CD4-positive, alpha-beta memory T cell (primary cell): Measurements from ENCODE around the gene FAM110D. TPM values are rescaled to one million over a fixed set of nuclear protein-coding genes. Genes with fewer than 3 reads are reported as not detected.

Experiments used
- CTCF ChIA-PET: fragments of 350-600 bp; sonication (Branson Sonifier 250); formaldehyde crosslinking; loops from one replicate; lab custom pipeline; 2021; ENCODE audit warnings: inconsistent platforms; ENCODE audit not compliant: partially characterized antibody; lab: Charles Lee
- POLR2A ChIA-PET: fragments of 350-600 bp; sonication (Branson Sonifier 250); formaldehyde crosslinking; loops from one replicate; lab custom pipeline; 2021; ENCODE audit not compliant: partially characterized antibody; lab: Charles Lee
- DNase-seq, 5 donors: peaks; one replicate each; pipeline versions ENCODE4 v3.0.0 to v3.0.0-alpha.2; 2020 to 2022; ENCODE audit warnings: mixed read lengths in 1 of 5
- H3K27ac ChIP-seq: one replicate; pipeline ENCODE4 v1.7.0; 2013; ENCODE audit warnings: low read depth, low read length
- H3K27me3 ChIP-seq: 2 replicates; pipeline ENCODE4 v1.7.0; 2013; ENCODE audit warnings: mild to moderate bottlenecking, low read length, moderate library complexity; ENCODE audit not compliant: insufficient read depth
- H3K36me3 ChIP-seq: 2 replicates; pipeline ENCODE4 v1.7.0; 2013; ENCODE audit warnings: mild to moderate bottlenecking, low read length, moderate library complexity; ENCODE audit not compliant: insufficient read depth
- H3K4me1 ChIP-seq: 2 replicates; pipeline ENCODE4 v1.7.0; 2013; ENCODE audit warnings: mild to moderate bottlenecking, low read length, moderate library complexity; ENCODE audit not compliant: insufficient read depth
- H3K4me3 ChIP-seq, 2 donors: one replicate each; pipeline ENCODE4 v1.7.0; 2013; ENCODE audit warnings: low read length in 2 of 2, mild to moderate bottlenecking in 1 of 2
- H3K9me3 ChIP-seq, 2 donors: one replicate each; pipeline ENCODE4 v1.7.0; 2013; ENCODE audit warnings: low read length in 2 of 2, control low read depth in 1 of 2; ENCODE audit not compliant: control insufficient read depth in 1 of 2
- H3K27ac Mint-ChIP-seq, 7 donors: one replicate each; pipeline ENCODE4 v1.8.0; 2020 to 2021; ENCODE audit warnings: mixed read lengths in 7 of 7, mild to moderate bottlenecking in 6 of 7, inconsistent platforms in 3 of 7, moderate library complexity in 3 of 7
- H3K27me3 Mint-ChIP-seq, 2 donors: one replicate each; pipeline ENCODE4 v1.8.0; 2020 to 2021; ENCODE audit warnings: mixed read lengths in 2 of 2
- H3K36me3 Mint-ChIP-seq, 2 donors: one replicate each; pipeline ENCODE4 v1.8.0; 2020 to 2021; ENCODE audit warnings: mixed read lengths in 2 of 2, inconsistent platforms in 1 of 2, mild to moderate bottlenecking in 1 of 2
- H3K4me1 Mint-ChIP-seq, 4 donors: one replicate each; pipeline ENCODE4 v1.8.0; 2020 to 2021; ENCODE audit warnings: mixed read lengths in 4 of 4, mild to moderate bottlenecking in 1 of 4
- H3K4me3 Mint-ChIP-seq, 8 donors: one replicate each; pipeline ENCODE4 v1.8.0; 2020 to 2021; ENCODE audit warnings: mixed read lengths in 8 of 8, mild to moderate bottlenecking in 7 of 8, moderate library complexity in 6 of 8, inconsistent platforms in 3 of 8
- H3K9me3 Mint-ChIP-seq, 8 donors: one replicate each; pipeline ENCODE4 v1.8.0; 2020 to 2021; ENCODE audit warnings: mixed read lengths in 8 of 8, mild to moderate bottlenecking in 5 of 8, inconsistent platforms in 3 of 8, moderate library complexity in 1 of 8
- intact Hi-C: fragments of 100-400 bp; cut with micrococcal nuclease; formaldehyde crosslinking; loops from one replicate; pipeline ENCODE4 v1.15.1; 2023
- polyA plus RNA-seq, 2 donors: library from polyadenylated mRNA; unstranded; fragments of 300-500 nt; fragmentation: Illumina TruSeq; gene quantifications; one replicate each; pipeline ENCODE4 v1.2.3, GENCODE V29; 2021
- total RNA-seq, 2 experiments: library from RNA; stranded (reverse); gene quantifications; one replicate each; pipeline ENCODE4 v1.2.3, GENCODE V29; 2021

The FAM110D gene
- total and polyA plus RNA-seq, 4 experiments from 2014 or later = not detected

GRCh38 chr1:26169669-26170471 lies 11.0 kb downstream of the FAM110D start, which contains the start of gene ZNF593:
TSS of gene ZNF593 (plus strand) at chr1:26169908. CDS start at chr1:26169984, 76 bp downstream.
- peaks cover 4 to 25% (median 16%) of the 10 kb centered on the region in 4 donors for H3K4me1 Mint-ChIP-seq
- DNase-seq = peak; percentile 74 to 81 (median 77)
- CTCF ChIA-PET = interaction anchor here (0.6 to 10.3 kb wide), 50 partner anchors 9 to 428 kb away, joined by 3 to 167 read pairs (median 4); partner anchors contain the start of genes CEP85 and DHDDS
- no peaks in the 10 kb centered on the region for H3K27me3 Mint-ChIP-seq
- H3K9me3 ChIP-seq = no peaks in the 10 kb centered on the region
- peak within 1 kb of the TSS; percentile 71 to 94 (median 93) for H3K27ac Mint-ChIP-seq
- no peaks in the 10 kb centered on the region for H3K36me3 ChIP-seq
- H3K9me3 Mint-ChIP-seq = no peaks in the 10 kb centered on the region
- H3K27me3 ChIP-seq = no peaks in the 10 kb centered on the region
- peak within 1 kb of the TSS; percentile 52 to 90 for H3K4me3 ChIP-seq
- H3K27ac ChIP-seq = peak within 1 kb of the TSS; percentile 85
- intact Hi-C loops = loop anchor here (1.0 to 5.0 kb wide), 3 partner anchors 64 to 222 kb away; partner anchors contain the start of gene CEP85
- H3K36me3 Mint-ChIP-seq = no peaks in the 10 kb centered on the region
- H3K4me1 ChIP-seq = peaks cover 20% of the 10 kb centered on the region
- peak within 1 kb of the TSS; percentile 83 to 91 (median 88) for H3K4me3 Mint-ChIP-seq
- POLR2A ChIA-PET = interaction anchor here (0.6 to 4.2 kb wide), 11 partner anchors 15 to 262 kb away, joined by 3 to 40 read pairs (median 4); partner anchors contain the start of genes CEP85, DHDDS and PAFAH2

GRCh38 chr1:26170472-26170821 lies 11.6 kb downstream of the FAM110D start:
- DNase-seq = no peak
- peak overlapping the region; percentile 83 to 91 (median 88) for H3K4me3 Mint-ChIP-seq
- H3K27ac ChIP-seq = peak overlapping the region; percentile 85
- no peaks in the 10 kb centered on the region for H3K27me3 Mint-ChIP-seq
- POLR2A ChIA-PET = interaction anchor here (0.9 to 4.2 kb wide), 7 partner anchors 32 to 247 kb away, joined by 3 to 40 read pairs (median 7); partner anchors contain the start of gene CEP85
- no peaks in the 10 kb centered on the region for H3K9me3 Mint-ChIP-seq
- peaks cover 4 to 25% (median 16%) of the 10 kb centered on the region in 4 donors for H3K4me1 Mint-ChIP-seq
- CTCF ChIA-PET = interaction anchor here (0.6 to 10.3 kb wide), 36 partner anchors 8 to 300 kb away, joined by 3 to 167 read pairs (median 4); partner anchors contain the start of genes CEP85 and DHDDS
- H3K27me3 ChIP-seq = no peaks in the 10 kb centered on the region
- H3K27ac Mint-ChIP-seq = peak overlapping the region; percentile 71 to 94 (median 93)
- no peaks in the 10 kb centered on the region for H3K36me3 ChIP-seq
- H3K9me3 ChIP-seq = no peaks in the 10 kb centered on the region
- peaks cover 20% of the 10 kb centered on the region for H3K4me1 ChIP-seq
- intact Hi-C loops = no loop called here
- H3K4me3 ChIP-seq = peak overlapping the region; percentile 52 to 90
- H3K36me3 Mint-ChIP-seq = no peaks in the 10 kb centered on the region

GRCh38 chr1:26171084-26172072 lies 12.5 kb downstream of the FAM110D start, which contains the start of gene ZNF593OS:
TSS of gene ZNF593OS (minus strand) at chr1:26171832. CDS start at chr1:26171661, 171 bp downstream.
- peak within 1 kb of the TSS in 6 of 7 donors; percentile 47 to 94 (median 93) for H3K27ac Mint-ChIP-seq
- Histone ChIP-seq H3K27me3 (no peaks in the 10 kb centered on the region), H3K36me3 (no peaks in the 10 kb centered on the region), H3K9me3 (no peaks in the 10 kb centered on the region), H3K4me3 (peak within 1 kb of the TSS in 1 of 2 donors; percentile 90), H3K4me1 (peaks cover 20% of the 10 kb centered on the region), H3K27ac (peak within 1 kb of the TSS; percentile 85)
- H3K4me1 Mint-ChIP-seq = peaks cover 4 to 25% (median 16%) of the 10 kb centered on the region in 4 donors
- no peaks in the 10 kb centered on the region for H3K9me3 Mint-ChIP-seq
- intact Hi-C loops = no loop called here
- H3K36me3 Mint-ChIP-seq = no peaks in the 10 kb centered on the region
- H3K4me3 Mint-ChIP-seq = peak within 1 kb of the TSS; percentile 83 to 91 (median 88)
- CTCF ChIA-PET = interaction anchor here (0.8 to 10.3 kb wide), 10 partner anchors 8 to 246 kb away, joined by 3 to 167 read pairs (median 4); partner anchors contain the start of genes CEP85 and FAM110D
- H3K27me3 Mint-ChIP-seq = no peaks in the 10 kb centered on the region
- no peak for DNase-seq
- POLR2A ChIA-PET = interaction anchor here (1.3 to 4.2 kb wide), 2 partner anchors 48 to 63 kb away, joined by 3 to 40 read pairs; partner anchors contain the start of gene CEP85

GRCh38 chr1:26175346-26175745 lies 16.5 kb downstream of the FAM110D start:
- intact Hi-C loops = no loop called here
- POLR2A ChIA-PET = no interaction called here

GRCh38 chr1:26177182-26177684 lies 18.4 kb downstream of the FAM110D start, which contains the start of gene CNKSR1:
TSS of gene CNKSR1 (plus strand) at chr1:26177491. CDS start at chr1:26177548, 57 bp downstream.
- Mint-ChIP-seq H3K27me3 (no peaks in the 10 kb centered on the region), H3K9me3 (no peaks in the 10 kb centered on the region)
- CTCF ChIA-PET = interaction anchor here (1.7 kb wide), 1 partner anchor 58 kb away, joined by 5 read pairs; no protein-coding TSS in a partner anchor

More at GRCh38 chr1:26175346-26175745, 16.5 kb downstream of the FAM110D start:
- Mint-ChIP-seq H3K4me1 (peaks cover 2 to 12% (median 8%) of the 10 kb centered on the region in 4 donors), H3K36me3 (no peaks in the 10 kb centered on the region), H3K9me3 (no peaks in the 10 kb centered on the region), H3K27me3 (no peaks in the 10 kb centered on the region), H3K27ac (no peak overlapping the region), H3K4me3 (no peak overlapping the region)
- CTCF ChIA-PET = interaction anchor here (1.2 to 1.7 kb wide), 2 partner anchors 27 to 60 kb away, joined by 3 to 5 read pairs; no protein-coding TSS in a partner anchor
- Histone ChIP-seq H3K27me3 (no peaks in the 10 kb centered on the region), H3K9me3 (no peaks in the 10 kb centered on the region), H3K27ac (no peak overlapping the region), H3K4me1 (peaks cover 12% of the 10 kb centered on the region), H3K36me3 (no peaks in the 10 kb centered on the region), H3K4me3 (no peak overlapping the region)
- DNase-seq = no peak

GRCh38 chr1:26180010-26180506 lies 21.2 kb downstream of the FAM110D start:
- H3K27ac ChIP-seq = no peak overlapping the region
- H3K27me3 ChIP-seq = no peaks in the 10 kb centered on the region
- intact Hi-C loops = no loop called here
- Mint-ChIP-seq H3K27ac (no peak overlapping the region), H3K9me3 (no peaks in the 10 kb centered on the region), H3K27me3 (no peaks in the 10 kb centered on the region), H3K36me3 (no peaks in the 10 kb centered on the region), H3K4me1 (peaks cover 0 to 4% (median 0%) of the 10 kb centered on the region in 4 donors), H3K4me3 (no peak overlapping the region)
- no peak for DNase-seq
- H3K4me3 ChIP-seq = no peak overlapping the region
- no peaks in the 10 kb centered on the region for H3K4me1 ChIP-seq
- POLR2A ChIA-PET = no interaction called here
- no peaks in the 10 kb centered on the region for H3K9me3 ChIP-seq
- CTCF ChIA-PET = interaction anchor here (0.7 to 1.0 kb wide), 2 partner anchors 11 to 17 kb away, joined by 3 read pairs; partner anchors contain the start of gene ZNF593
- H3K36me3 ChIP-seq = no peaks in the 10 kb centered on the region

More at GRCh38 chr1:26177182-26177684, 18.4 kb downstream of the FAM110D start, which contains the start of gene CNKSR1:
- POLR2A ChIA-PET = interaction anchor here (1.0 to 1.4 kb wide), 3 partner anchors 10 to 141 kb away, joined by 3 read pairs; partner anchors contain the start of gene CD52
- no peaks in the 10 kb centered on the region for H3K36me3 ChIP-seq
- H3K4me1 Mint-ChIP-seq = peaks cover 0 to 4% (median 0%) of the 10 kb centered on the region in 4 donors
- no peaks in the 10 kb centered on the region for H3K4me1 ChIP-seq
- H3K4me3 Mint-ChIP-seq = peak within 1 kb of the TSS in 4 of 8 donors; percentile 61 to 77 (median 74)
- no peaks in the 10 kb centered on the region for H3K27me3 ChIP-seq
- H3K4me3 ChIP-seq = no peak within 1 kb of the TSS
- peak within 1 kb of the TSS in 4 of 7 donors; percentile 8 to 90 (median 38) for H3K27ac Mint-ChIP-seq
- intact Hi-C loops = no loop called here
- no peaks in the 10 kb centered on the region for H3K9me3 ChIP-seq
- DNase-seq = no peak
- no peaks in the 10 kb centered on the region for H3K36me3 Mint-ChIP-seq
- H3K27ac ChIP-seq = no peak within 1 kb of the TSS
